ENCODE data around the gene METTL4.
"Not testable (repeated sequence)": the region's sequence is repeated elsewhere in the genome, so short reads cannot be mapped to it uniquely, and the experiment has no call there.

Gene METTL4

GRCh38 chr18:2547477-2548087 lies 23.7 kb downstream of the METTL4 start:
- Histone ChIP-seq H3K27ac (ENCODE audit: low read length) (no peak overlapping the region), H3K36me3 (replicated peaks; ENCODE audit: insufficient read depth, low read length) (no peaks in the 10 kb centered on the region), H3K9me3 (replicated peaks; ENCODE audit: insufficient read depth, low read length) (no peaks in the 10 kb centered on the region), H3K4me1 (ENCODE audit: low read length) (no peaks in the 10 kb centered on the region), H3K79me2 (ENCODE audit: low read length) (no peaks in the 10 kb centered on the region), H3K9me2 (replicated peaks; ENCODE audit: insufficient read depth, low read length) (no peaks in the 10 kb centered on the region), H3F3A (ENCODE audit: insufficient read depth, low read length) (no peaks in the 10 kb centered on the region), H3K4me3 (ENCODE audit: low read length) (no peak overlapping the region), H3K4me2 (ENCODE audit: low read depth, low read length) (no peak overlapping the region), H4K20me1 (ENCODE audit: insufficient read depth, low read length) (no peaks in the 10 kb centered on the region), H2AFZ (ENCODE audit: low read length) (no peak overlapping the region), H3K9ac (ENCODE audit: low read length) (no peak overlapping the region), H3K27me3 (replicated peaks; ENCODE audit: insufficient read depth, low read length) (no peaks in the 10 kb centered on the region)
- TF ChIP-seq, protein P1, sequence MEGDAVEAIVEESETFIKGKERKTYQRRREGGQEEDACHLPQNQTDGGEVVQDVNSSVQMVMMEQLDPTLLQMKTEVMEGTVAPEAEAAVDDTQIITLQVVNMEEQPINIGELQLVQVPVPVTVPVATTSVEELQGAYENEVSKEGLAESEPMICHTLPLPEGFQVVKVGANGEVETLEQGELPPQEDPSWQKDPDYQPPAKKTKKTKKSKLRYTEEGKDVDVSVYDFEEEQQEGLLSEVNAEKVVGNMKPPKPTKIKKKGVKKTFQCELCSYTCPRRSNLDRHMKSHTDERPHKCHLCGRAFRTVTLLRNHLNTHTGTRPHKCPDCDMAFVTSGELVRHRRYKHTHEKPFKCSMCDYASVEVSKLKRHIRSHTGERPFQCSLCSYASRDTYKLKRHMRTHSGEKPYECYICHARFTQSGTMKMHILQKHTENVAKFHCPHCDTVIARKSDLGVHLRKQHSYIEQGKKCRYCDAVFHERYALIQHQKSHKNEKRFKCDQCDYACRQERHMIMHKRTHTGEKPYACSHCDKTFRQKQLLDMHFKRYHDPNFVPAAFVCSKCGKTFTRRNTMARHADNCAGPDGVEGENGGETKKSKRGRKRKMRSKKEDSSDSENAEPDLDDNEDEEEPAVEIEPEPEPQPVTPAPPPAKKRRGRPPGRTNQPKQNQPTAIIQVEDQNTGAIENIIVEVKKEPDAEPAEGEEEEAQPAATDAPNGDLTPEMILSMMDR (IDR thresholded peaks at IDR 0.05; ENCODE audit: low read length): peak; percentile 59
- no peak for TF ChIP-seq EZH2 (optimal IDR thresholded peaks at IDR 0.05; ENCODE audit: low read depth, low read length)
- TF ChIP-seq EZH2phosphoT487 (IDR thresholded peaks at IDR 0.05; ENCODE audit: low read length): no peak
- peak; percentile 56 for DNase-seq

DNA sequence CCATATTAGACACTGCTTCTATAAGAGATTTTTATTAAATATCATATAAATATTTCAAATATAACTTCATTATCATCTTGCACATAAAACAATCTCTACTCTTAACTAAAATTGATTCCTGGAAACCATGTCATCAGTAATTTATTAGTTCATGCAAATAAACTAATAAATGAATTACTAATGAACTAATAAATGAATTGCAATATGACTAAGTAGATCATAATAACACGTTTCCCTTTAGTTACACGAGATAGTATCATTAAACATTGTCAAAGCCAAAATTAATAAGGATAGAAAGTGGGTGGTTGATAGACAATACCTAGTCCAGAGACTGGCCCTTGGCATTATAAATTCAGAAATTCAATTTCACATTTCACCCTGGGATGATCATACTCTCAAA lies 26.1 kb downstream of the METTL4 start:
- H3K4me3 ChIP-seq (ENCODE audit: low read length): no peak overlapping the region
- no peaks in the 10 kb centered on the region for H3K36me3 ChIP-seq (replicated peaks; ENCODE audit: insufficient read depth, low read length)
- H3K9me2 ChIP-seq (replicated peaks; ENCODE audit: insufficient read depth, low read length): no peaks in the 10 kb centered on the region
- no peak overlapping the region for H3K4me2 ChIP-seq (ENCODE audit: low read depth, low read length)
- no peaks in the 10 kb centered on the region for H3K27me3 ChIP-seq (replicated peaks; ENCODE audit: insufficient read depth, low read length)
- no peak overlapping the region for H3K27ac ChIP-seq (ENCODE audit: low read length)
- H3K4me1 ChIP-seq (ENCODE audit: low read length): no peaks in the 10 kb centered on the region
- no peaks in the 10 kb centered on the region for H3K79me2 ChIP-seq (ENCODE audit: low read length)
- no peak for DNase-seq
- no peak overlapping the region for H2AFZ ChIP-seq (ENCODE audit: low read length)
- TF ChIP-seq, protein P1 (IDR thresholded peaks at IDR 0.05; ENCODE audit: low read length): no peak
- TF ChIP-seq EZH2 (optimal IDR thresholded peaks at IDR 0.05; ENCODE audit: low read depth, low read length) (no peak), EZH2phosphoT487 (IDR thresholded peaks at IDR 0.05; ENCODE audit: low read length) (no peak)
- no peaks in the 10 kb centered on the region for H4K20me1 ChIP-seq (ENCODE audit: insufficient read depth, low read length)
- H3K9ac ChIP-seq (ENCODE audit: low read length): no peak overlapping the region
- no peaks in the 10 kb centered on the region for H3K9me3 ChIP-seq (replicated peaks; ENCODE audit: insufficient read depth, low read length)
- no peaks in the 10 kb centered on the region for H3F3A ChIP-seq (ENCODE audit: insufficient read depth, low read length)

- not testable (repeated sequence) for H3F3A ChIP-seq (ENCODE audit: insufficient read depth, low read length); H3K9me2 ChIP-seq (replicated peaks; ENCODE audit: insufficient read depth, low read length); H3K9ac ChIP-seq (ENCODE audit: low read length); H3K27ac ChIP-seq (ENCODE audit: low read length); H4K20me1 ChIP-seq (ENCODE audit: insufficient read depth, low read length); H3K36me3 ChIP-seq (replicated peaks; ENCODE audit: insufficient read depth, low read length); H3K27me3 ChIP-seq (replicated peaks; ENCODE audit: insufficient read depth, low read length); H3K9me3 ChIP-seq (replicated peaks; ENCODE audit: insufficient read depth, low read length); H3K4me3 ChIP-seq (ENCODE audit: low read length); H3K4me1 ChIP-seq (ENCODE audit: low read length); H2AFZ ChIP-seq (ENCODE audit: low read length); H3K79me2 ChIP-seq (ENCODE audit: low read length); H3K4me2 ChIP-seq (ENCODE audit: low read depth, low read length)
- TF ChIP-seq, protein P1 (IDR thresholded peaks at IDR 0.05; ENCODE audit: low read length): peak; percentile 39
- peak; percentile 42 for DNase-seq
Observed at GRCh38 chr18:2541925-2542563, 29.3 kb downstream of the METTL4 start.
